GM18498 (cell line): ENCODE measurements around the gene KIRREL3.

ENCODE experiments used
- ATAC-seq: cut with Tn5 transposase; IDR thresholded peaks from one replicate; pipeline ENCODE4 v1.9.1; 2021; ENCODE audit warnings: mild to moderate bottlenecking, moderate library complexity; ENCODE audit not compliant: unreplicated experiment

KIRREL3 gene

DNA sequence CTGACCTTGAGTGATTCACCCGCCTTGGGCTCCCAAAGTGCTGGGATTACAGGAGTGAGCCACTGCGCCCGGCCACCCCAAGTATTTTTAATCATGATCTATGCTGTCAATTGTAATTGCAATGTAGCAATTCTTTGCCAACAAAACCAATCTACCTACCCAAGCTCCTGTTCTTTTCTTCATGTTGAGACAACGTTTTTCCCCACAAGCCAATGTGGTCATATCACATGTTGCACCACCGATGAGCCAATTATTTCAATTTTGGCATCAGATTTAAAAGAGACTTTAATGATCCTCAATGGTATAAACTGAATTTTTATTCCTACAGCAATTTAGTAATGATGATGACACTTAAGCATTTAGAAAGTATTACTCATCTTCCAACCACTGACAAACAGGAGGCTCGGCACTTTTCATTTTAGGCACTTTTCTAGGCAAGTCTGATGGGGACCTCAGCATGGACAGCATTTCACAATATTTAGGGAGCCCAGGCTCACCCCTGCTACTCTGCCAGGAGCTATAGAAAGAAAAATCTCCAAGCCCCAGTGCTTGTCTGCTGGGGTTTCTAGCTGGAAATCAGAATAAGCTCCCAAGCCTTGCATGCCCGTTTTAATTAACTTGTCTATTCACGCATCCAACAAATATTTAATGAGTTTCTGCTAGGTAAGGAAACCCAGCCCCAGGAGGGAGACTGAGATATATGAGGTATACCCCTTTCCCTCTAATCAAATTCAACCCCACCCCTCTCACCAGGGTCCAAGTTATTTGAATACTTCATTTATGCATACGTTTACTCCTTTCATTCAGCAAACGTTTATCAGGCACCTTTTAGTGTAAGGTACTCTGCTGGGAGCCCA lies 353.6 kb downstream of the KIRREL3 start:
- ATAC-seq = no peak

DNA sequence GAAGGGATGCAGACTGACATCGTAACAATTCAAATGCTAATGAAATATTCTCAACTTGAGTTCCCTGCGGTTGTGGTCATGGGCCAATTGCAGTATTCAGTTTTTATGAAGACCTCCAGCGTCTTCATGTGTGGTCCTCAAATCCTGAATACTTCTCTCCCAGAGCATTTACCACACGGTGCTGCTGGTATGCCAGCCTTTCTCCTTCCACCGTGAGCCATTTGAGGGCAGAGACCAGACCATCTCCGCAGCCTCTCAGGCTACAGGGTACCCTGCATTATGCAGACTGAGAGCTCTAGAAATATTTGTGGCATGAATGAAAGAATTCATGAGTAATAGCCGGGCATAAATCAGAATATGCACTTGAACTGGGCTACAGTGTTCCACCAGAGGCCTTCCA lies 355.4 kb downstream of the KIRREL3 start:
- no peak for ATAC-seq

DNA sequence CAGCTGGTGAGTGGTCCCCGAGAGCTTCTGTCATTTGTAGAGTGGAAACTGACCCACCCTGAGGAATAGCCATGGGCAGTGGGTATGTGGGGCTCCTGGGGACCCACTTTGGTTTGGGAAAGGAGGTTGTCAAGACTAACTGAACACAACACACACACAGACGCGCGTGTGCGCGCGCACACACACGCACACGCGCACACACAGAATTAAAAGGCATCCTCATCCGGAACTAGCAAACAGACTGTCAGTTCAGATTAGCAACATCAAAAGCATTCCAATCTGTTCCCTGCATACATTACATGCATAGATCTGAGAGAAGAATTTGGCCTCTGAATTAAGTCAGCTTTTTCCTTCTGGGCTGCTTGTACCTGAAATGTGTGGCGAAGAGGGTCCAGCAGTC lies 360.4 kb downstream of the KIRREL3 start:
- no peak for ATAC-seq

DNA sequence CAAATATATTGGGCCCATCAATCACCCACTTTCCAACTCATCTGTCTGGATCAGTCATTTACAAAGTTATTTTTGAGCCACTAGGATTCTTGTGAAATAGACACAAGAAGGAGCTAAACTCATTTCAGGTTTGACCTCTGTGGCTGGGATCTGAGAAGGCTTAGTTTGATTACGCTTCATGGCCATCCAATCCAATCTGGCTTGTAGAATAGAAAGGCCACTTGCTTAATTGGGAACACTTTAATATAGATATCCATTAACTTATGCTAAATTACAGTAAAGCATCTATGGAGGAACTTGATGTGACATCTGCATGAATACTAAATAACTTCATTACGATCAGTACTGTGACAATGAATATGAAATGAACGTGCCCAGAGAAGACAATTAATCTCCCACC lies 360.9 kb downstream of the KIRREL3 start:
- no peak for ATAC-seq

- ATAC-seq = no peak
These were observed 361.9 kb downstream of the KIRREL3 start for GRCh38 chr11:126638648-126639047.

- no peak for ATAC-seq
These were observed 362.8 kb downstream of the KIRREL3 start for GRCh38 chr11:126637795-126638175.

DNA sequence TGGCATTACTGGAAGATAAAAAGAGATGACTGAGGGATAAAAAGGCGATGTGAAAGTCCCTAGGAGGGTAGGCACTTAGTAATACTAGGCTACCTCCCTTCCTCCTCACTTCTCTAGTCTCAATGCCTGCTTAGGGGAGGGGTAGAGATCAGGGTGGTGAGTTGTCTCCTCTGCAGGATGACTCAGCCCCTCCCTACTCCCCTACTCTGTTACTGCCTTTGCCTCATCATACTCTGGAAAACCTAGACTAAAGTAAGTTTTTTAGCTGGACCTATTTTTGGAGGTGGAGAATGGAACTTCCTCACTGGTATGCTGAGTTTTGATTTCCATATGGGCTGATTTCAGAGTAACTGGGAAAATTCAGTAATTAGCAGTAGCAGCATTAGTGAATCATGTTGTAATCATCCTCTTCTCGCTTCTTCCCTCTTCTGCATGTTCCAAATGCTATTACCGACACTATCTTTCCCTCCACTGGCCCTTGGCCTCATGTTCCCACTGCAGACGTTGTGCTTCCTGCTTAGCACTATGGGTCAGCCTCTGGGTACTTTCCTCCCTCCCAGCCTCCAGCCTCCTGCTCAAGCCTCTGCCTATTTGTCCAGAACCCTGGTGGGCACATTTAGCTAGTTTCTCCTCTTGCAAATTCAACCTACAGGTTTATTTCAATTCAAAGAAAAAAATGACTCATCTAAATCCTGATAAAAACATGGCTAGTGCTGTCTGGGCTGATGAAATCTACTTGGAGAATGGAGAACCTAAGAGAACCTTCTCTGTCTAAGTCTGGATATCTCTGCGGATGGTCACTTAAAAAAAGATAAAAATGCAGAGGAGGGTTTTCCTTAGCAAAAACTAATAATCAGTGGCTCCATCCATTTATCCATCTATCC lies 363.4 kb downstream of the KIRREL3 start:
- no peak for ATAC-seq

GRCh38 chr11:126635511-126635910 lies 365.1 kb downstream of the KIRREL3 start:
- no peak for ATAC-seq

- no peak for ATAC-seq
These were observed 365.6 kb downstream of the KIRREL3 start for GRCh38 chr11:126634963-126635362.

DNA sequence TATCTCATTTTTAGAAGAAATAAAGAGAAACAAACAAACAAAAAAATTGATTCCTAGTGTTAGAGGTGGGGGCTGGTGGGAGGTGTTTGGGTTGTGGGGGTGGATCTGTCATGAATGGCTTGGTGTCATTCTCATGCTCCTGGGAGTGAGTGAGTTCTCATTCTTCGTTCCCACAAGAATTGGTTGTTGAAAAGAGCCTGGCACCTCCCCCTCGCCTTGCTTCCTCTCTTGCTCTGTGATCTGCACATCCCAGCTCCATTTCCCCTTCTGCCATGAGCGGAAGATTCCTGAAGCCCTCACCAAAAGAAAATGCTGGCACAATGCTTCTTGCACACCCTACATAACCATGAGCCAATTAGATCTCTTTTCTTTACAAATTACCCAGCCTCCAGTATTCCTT lies 367.2 kb downstream of the KIRREL3 start:
- no peak for ATAC-seq

DNA sequence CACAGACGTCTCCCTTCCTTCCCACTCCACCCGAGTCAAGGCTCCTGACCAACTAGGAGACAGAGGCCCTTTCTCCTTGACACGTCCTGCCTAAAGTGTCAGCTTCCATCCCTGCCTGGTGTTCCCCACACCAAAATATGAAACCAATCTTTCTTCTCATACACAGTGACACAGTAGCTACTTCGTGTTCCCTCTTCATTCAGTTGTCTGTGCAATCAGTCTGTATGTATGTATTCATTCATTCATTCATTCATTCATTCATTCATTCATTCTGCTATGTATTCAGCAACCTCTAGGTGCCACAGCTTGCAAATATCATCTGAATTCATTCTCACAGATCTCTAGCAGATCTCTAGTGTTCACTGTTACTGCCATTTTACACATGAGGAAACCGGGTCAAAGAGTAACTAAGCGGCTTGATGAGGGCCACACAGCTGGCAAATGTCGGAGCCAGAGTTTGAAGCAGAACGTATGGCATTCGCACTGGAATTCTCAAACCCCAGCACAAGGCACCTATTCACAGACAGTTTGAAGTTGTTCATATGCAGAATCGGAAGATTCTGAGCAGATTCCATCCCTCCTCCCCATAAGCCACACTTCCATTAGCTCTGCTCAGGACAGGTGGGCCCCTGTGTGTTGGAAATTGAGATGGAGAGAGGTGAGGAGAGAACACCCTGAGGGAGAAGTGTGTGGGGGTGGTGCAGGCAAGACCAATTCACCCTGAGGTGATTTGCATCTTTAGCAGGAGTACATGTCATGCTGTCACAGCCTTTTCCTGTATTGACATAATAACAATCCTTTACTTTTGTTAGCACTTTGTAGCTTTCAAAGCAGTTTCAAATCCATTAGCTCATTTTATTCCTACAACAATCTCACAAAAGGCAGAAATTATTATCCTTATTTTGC lies 369.4 kb downstream of the KIRREL3 start:
- no peak for ATAC-seq

- no peak for ATAC-seq
These were observed 370.1 kb downstream of the KIRREL3 start for GRCh38 chr11:126630488-126630887.

DNA sequence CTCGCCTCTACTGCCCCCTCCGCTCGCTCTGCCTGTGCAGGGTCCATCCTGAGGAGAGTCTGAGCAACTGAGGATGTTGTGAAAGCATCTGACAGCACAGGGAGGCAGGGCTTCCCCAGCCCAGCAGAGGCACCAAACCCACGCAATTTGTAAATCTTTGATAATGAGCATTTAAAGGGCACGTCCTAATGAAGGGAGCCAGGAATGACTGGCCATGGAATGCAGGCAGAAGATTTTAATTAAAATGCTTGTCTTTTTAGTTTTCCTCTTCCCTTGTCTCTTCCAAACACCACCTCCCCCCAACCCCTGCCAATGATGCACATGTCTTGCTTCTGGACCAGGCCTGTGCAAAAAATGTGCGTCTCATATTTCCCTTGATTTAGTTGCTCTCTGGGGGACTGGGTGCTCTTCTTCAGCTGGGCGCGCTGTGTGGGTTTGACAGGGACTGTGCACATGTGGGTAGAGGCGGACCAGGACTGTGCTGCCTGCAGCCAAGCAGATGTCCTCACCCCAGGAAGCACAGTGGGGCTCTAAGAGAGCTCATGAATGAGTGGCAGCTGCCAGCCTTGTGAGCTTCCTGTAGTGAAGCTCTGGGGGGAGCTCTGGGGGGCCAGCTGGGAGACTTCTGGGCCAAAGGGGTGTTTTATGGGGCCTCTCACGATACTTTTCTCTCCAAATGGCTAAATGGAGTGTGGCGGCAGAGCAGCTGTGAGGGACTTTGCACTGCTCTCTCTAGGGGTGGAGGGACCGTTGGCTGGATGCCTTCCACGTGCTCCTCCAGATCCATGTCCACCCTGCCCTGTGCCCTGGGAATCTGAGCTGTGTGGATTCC lies 371.6 kb downstream of the KIRREL3 start:
- ATAC-seq = no peak

DNA sequence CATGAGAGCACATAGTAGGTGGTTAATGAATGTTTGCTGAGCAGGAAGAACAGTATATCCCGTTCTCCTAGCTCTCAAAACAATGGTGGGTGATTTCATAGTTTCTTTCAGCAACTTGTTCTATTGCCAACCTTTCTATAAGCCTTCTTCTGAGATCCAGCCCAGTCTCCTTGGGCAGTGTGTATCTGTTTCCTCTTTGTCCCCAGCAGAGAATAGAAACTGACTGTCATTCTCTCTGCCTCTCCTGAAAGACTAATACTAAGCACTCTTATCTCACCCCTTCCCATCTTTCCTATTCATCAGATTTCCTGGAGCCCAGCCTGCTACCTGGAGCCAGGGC lies 372.1 kb downstream of the KIRREL3 start:
- no peak for ATAC-seq

GRCh38 chr11:126627421-126627820 lies 373.1 kb downstream of the KIRREL3 start:
- no peak for ATAC-seq

- no peak for ATAC-seq
These were observed 376.1 kb downstream of the KIRREL3 start for GRCh38 chr11:126624506-126624905.

- no peak for ATAC-seq
These were observed 381.1 kb downstream of the KIRREL3 start for GRCh38 chr11:126619516-126619915.

DNA sequence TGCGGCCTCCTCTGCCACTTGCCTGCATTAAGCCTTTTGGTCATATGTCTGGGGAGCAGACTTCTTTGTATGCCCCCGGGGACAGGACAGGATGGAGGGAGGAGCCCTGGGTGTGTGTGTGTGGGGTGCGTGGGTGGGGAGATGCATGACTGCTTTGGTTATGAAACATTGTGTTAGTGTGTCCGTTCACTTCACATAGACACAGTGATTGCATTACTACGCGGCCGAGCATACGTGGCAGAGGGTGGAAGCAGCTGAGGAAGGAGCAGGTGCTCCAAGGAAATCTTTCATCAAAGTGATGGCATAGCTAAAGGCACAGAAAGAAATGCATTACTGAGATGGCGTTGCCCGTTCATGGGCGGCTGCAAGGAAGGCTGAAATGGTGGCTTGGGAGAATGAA lies 384.7 kb downstream of the KIRREL3 start:
- no peak for ATAC-seq

DNA sequence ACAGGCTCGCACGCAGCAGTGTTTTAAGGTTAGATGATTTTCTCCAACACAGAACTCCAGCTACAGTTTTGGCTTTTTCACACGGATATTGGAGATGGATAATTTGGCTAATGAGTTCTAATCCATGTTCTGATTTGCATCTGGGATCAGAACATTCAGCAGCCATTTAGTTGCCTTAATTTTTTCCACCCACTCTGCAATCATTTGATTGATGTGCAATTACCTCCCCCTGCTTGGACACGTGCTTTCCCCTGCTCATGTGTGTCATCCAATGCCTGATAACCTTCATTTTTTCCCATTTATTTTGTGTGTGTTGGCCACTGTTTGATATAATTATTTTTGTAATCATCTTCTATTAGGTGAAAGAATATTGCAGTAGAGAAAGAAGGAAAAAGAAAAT lies 387.3 kb downstream of the KIRREL3 start:
- no peak for ATAC-seq

- no peak for ATAC-seq
These were observed 387.9 kb downstream of the KIRREL3 start for GRCh38 chr11:126612671-126613070.
